HepG2 (cell line): ENCODE measurements around the gene VPS9D1. TPM values are rescaled to one million over a fixed set of nuclear protein-coding genes. Genes with fewer than 3 reads are reported as not detected.
A peak's percentile ranks its signal among the peaks of the same experiment; 100 is the strongest.

ENCODE experiments used
- AKNA ChIP-seq: sonication (generic); formaldehyde crosslinking; IDR thresholded peaks from 2 replicates; pipeline ENCODE4 v1.4.0; 2020; ENCODE audit warnings: missing genetic modification reagents, borderline replicate concordance
- HNRNPUL1 ChIP-seq: fragments of 200-400 bp; formaldehyde crosslinking; IDR thresholded peaks from 2 replicates; pipeline ENCODE4 v1.6.1; 2017; ENCODE audit warnings: low read depth, mild to moderate bottlenecking, low read length, moderate library complexity
- JUND ChIP-seq: sonication (generic); formaldehyde crosslinking; IDR thresholded peaks from 2 replicates; pipeline ENCODE4 v1.8.0; 2022; ENCODE audit warnings: mild to moderate bottlenecking, missing genetic modification reagents
- MATR3 ChIP-seq: sonication (generic); formaldehyde crosslinking; IDR thresholded peaks from 2 replicates; pipeline ENCODE4 v1.4.0; 2020; ENCODE audit warnings: missing genetic modification reagents
- NCOA1 ChIP-seq: sonication (generic); formaldehyde crosslinking; IDR thresholded peaks from 2 replicates; pipeline ENCODE4 v1.9.0; 2021; ENCODE audit warnings: missing genetic modification reagents
- PPARG ChIP-seq: conservative IDR thresholded peaks from 2 replicates; pipeline ENCODE4 v1.6.1; 2016; ENCODE audit warnings: missing biosample characterization, missing genetic modification reagents
- SOX6 ChIP-seq, 2 experiments: fragments of 450-650 bp in 1 of 2; sonication (generic) in 1 of 2; formaldehyde crosslinking in 1 of 2; IDR thresholded peaks; 2 replicates each; pipeline versions ENCODE4 v1.4.0 to v1.6.1; 2017 to 2020; ENCODE audit warnings: antibody characterized with exemption in 1 of 2, mild to moderate bottlenecking in 1 of 2, missing genetic modification reagents in 1 of 2
- SRSF4 ChIP-seq: fragments of 200-400 bp; formaldehyde crosslinking; IDR thresholded peaks from one replicate; pipeline ENCODE4 v1.6.1; 2018; ENCODE audit warnings: mild to moderate bottlenecking, low read depth, low read length, moderate library complexity; ENCODE audit not compliant: poor library complexity, severe bottlenecking
- ZBTB40 ChIP-seq, 2 experiments: fragments of 450-650 bp in 1 of 2; sonication (generic) in 1 of 2; formaldehyde crosslinking in 1 of 2; IDR thresholded peaks; 2 replicates each; pipeline versions ENCODE4 v1.6.1 to v1.8.0; 2016 to 2022; ENCODE audit warnings: antibody characterized with exemption in 1 of 2, mild to moderate bottlenecking in 1 of 2, missing genetic modification reagents in 1 of 2
- ZNF282 ChIP-seq: fragments of 450-650 bp; IDR thresholded peaks from 2 replicates; pipeline ENCODE4 v1.6.1; 2018; ENCODE audit not compliant: partially characterized antibody
- ZNF30 ChIP-seq: sonication (generic); formaldehyde crosslinking; IDR thresholded peaks from 2 replicates; pipeline ENCODE4 v1.5.0; 2020; ENCODE audit warnings: mild to moderate bottlenecking, missing genetic modification reagents
- ZNF546 ChIP-seq: sonication (generic); formaldehyde crosslinking; conservative IDR thresholded peaks from 2 replicates; pipeline ENCODE4 v1.8.1; 2023; ENCODE audit warnings: mild to moderate bottlenecking, missing genetic modification reagents
- ZNF616 ChIP-seq: sonication (generic); formaldehyde crosslinking; IDR thresholded peaks from 2 replicates; pipeline ENCODE4 v1.5.0; 2020; ENCODE audit warnings: low read depth, mild to moderate bottlenecking, missing genetic modification reagents
- ZNF644 ChIP-seq: IDR thresholded peaks from 2 replicates; pipeline ENCODE4 v1.6.1; 2016; ENCODE audit warnings: low read depth
- polyA plus RNA-seq, 8 experiments: library from polyadenylated mRNA; depleted of rRNA in 3 of 8; stranded (reverse) in 7 of 8; unstranded in 1 of 8; fragments of >200 nt; fragmentation: Illumina TruSeq in 4 of 8; extraction: Trizol in 4 of 8; gene quantifications; 2 replicates each; pipeline versions ENCODE4 v1.2.1 to v1.2.3, GENCODE V29; 2011 to 2016; ENCODE audit warnings: low read depth in 4 of 8, missing spikeins in 1 of 8, mixed read lengths in 1 of 8; ENCODE audit not compliant: insufficient read depth in 1 of 8
- total RNA-seq, 5 experiments: library from RNA; depleted of rRNA; stranded (reverse); fragments of >200 nt; fragmentation: Illumina TruSeq; extraction: Trizol; gene quantifications; 2 replicates each; pipeline ENCODE4 v1.2.3, GENCODE V29; 2016; ENCODE audit warnings: low read depth in 1 of 5
- TF ChIP-seq, protein P1 (sequence below): sonication (generic); formaldehyde crosslinking; IDR thresholded peaks from 2 replicates; pipeline ENCODE4 v1.8.0; 2022; ENCODE audit warnings: missing genetic modification reagents, mild to moderate bottlenecking, borderline replicate concordance

The VPS9D1 gene
- total and polyA plus RNA-seq, 2 of the 13 experiments (the other 11 are each of a cell fraction or from before 2014, with no cell fraction given) = 10.1 to 13.2 TPM

DNA sequence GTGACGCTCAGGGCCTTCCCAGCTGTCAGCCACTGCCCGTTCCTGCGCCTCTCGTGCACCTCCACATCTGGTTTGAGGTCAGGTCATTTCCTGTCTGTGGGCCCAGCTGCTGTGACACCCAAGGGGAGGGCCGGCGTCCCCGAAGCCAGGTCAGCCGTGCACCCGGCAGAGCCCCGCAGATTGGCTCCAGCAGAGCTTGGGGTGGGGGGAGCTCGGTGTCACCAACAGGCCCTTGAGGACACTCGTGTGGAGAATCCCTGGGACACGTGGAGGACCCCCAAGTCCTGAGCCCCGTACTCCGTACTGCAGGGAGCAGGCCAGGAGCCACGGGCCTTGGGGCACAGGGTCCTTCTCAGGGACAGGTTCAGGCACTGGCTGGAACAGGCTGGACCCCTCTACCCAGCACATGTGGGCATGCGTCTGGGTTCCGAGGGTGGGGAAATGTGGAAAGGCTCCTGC, 24.0 kb downstream of the VPS9D1 start (continued):
- TF ChIP-seq, protein P1, sequence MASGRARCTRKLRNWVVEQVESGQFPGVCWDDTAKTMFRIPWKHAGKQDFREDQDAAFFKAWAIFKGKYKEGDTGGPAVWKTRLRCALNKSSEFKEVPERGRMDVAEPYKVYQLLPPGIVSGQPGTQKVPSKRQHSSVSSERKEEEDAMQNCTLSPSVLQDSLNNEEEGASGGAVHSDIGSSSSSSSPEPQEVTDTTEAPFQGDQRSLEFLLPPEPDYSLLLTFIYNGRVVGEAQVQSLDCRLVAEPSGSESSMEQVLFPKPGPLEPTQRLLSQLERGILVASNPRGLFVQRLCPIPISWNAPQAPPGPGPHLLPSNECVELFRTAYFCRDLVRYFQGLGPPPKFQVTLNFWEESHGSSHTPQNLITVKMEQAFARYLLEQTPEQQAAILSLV (CRISPR knock-in tag) = peak; percentile 7; the same call in 1 of the 2 replicates
- TF ChIP-seq JUND (no peak), ZNF644 (CRISPR knock-in tag) (no peak), SRSF4 (no peak), NCOA1 (CRISPR knock-in tag) (no peak), ZBTB40 (IDR thresholded peaks at IDR 0.05) (no peak), ZBTB40 (CRISPR knock-in tag; IDR thresholded peaks at IDR 0.05) (no peak), ZNF282 (no peak), ZNF616 (no peak), ZNF546 (CRISPR knock-in tag) (no peak), PPARG (CRISPR knock-in tag) (no peak), SOX6 (IDR thresholded peaks at IDR 0.05) (no peak), SOX6 (CRISPR knock-in tag; IDR thresholded peaks at IDR 0.05) (no peak), ZNF30 (CRISPR knock-in tag) (no peak), MATR3 (CRISPR knock-in tag) (no peak), AKNA (CRISPR knock-in tag) (no peak), HNRNPUL1 (no peak)
